NCI-H2029 (cell line): ENCODE results near the gene TAPBP.
A peak's percentile ranks its signal among the peaks of the same experiment; 100 is the strongest.
"Not testable (repeated sequence)": the region's sequence is repeated elsewhere in the genome, so short reads cannot be mapped to it uniquely, and the experiment has no call there.

Source experiments
- DNase-seq: peaks from one replicate; lab custom pipeline; 2025; lab: John Stamatoyannopoulos, UW

The TAPBP gene

DNA sequence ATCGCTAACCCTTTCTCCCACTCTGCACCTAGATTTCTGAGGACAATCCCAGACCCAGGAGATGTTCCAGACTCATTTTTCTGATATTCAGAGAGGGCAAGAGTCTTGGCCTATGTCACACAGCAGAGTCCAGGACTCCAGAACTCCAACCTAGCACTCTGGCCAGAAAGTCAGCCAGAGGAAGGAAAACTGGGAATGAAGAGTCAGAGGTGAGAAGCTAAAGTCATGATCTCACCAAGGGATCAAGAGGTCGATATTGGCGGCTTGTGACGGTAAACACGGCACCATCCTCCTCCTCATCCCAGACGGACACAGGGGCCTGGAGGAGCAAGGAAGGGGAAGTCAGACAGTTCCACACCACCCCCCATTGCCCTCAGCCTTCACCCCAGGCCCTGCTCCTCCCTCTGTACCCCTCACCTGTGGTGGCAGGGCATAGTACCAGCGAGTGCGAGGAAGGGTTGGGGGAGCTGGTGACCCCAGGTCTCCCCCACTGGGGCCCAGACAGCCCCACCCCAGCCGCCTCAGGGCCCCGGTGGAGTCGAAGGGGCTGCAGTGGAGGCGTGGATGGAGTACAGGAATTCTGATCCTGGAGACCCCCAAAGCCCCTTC, 17.0 kb downstream of the TAPBP start:
- DNase-seq: no peak

GRCh38 chr6:33295621-33296369, 18.1 kb downstream of the TAPBP start:
- DNase-seq: no peak

DNA sequence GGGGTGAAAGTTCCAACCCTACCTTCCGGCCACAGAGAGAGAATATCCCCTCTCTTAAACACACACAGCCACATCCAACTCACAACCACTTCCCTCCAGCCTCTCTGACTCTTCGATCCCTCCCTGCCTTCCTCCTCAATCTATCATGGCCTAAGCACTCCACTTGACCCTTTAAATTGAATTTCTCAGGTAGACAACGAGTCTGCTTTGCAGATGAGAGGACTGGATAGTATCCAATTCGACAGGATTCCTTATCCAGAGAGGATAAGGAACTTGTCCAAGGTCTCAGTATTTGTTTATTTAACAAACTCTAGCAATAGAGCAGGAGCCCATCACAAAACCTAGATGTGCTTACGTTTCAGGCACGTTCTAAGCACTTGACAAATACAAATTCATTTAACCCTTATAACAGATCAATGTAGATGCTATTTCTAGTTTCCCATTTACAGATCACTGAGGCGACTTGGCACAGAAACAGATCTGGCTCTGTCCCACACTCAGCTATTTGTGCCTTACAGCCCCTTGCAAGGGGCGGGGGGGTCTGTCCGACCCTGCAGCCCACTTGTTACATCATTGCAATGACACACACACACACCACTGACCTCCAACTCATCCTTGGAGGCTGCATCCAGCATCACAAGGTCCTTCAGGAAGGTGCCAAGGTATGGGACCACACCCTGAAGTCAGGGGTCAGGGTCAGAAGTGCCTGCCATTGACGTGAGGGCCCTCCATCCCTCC, 19.6 kb downstream of the TAPBP start:
- DNase-seq: no peak

- DNase-seq: no peak
Observed at GRCh38 chr6:33292996-33293682, 20.7 kb downstream of the TAPBP start.

DNA sequence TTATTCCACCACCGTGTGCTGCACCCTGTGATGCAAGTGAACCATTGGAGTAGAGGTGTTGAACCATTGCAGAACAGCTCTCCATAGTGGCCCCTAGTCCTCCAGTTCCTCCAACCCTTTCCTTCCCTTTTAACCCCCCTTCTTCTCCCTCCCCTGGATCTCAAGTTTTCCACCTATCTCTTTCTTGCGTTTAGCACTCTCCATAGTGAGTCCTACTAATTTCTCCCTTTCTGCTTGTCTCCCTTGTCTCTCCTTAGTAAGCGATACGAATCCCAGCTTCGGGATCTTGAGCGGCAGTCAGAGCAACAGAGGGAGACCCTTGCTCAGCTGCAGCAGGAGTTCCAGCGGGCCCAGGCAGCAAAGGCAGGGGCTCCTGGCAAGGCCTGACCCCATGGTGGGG, 23.4 kb downstream of the TAPBP start:
- DNase-seq: no peak

DNA sequence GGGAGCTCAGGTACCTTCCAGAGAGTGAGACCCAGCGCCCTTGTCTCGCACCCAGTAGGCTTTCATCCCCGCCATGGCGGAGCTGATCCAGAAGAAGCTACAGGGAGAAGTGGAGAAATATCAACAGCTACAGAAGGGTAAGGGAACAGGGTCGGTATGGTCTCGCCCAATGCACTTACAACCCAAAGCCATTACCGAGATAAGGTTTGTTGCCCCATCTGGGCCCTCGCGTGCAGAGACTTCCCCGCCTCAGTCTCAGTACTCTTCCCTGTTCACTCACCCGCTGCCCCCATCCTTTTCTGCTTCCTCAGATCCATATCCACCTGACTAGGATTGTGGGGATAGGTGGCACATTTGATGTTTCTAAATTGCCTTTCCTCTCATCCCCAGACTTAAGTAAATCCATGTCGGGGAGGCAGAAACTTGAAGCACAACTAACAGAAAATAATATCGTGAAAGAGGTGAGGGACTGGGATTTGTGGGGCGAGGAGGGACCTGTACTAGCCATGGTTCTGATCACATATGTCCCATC, 24.0 kb downstream of the TAPBP start:
- no peak for DNase-seq

DNA sequence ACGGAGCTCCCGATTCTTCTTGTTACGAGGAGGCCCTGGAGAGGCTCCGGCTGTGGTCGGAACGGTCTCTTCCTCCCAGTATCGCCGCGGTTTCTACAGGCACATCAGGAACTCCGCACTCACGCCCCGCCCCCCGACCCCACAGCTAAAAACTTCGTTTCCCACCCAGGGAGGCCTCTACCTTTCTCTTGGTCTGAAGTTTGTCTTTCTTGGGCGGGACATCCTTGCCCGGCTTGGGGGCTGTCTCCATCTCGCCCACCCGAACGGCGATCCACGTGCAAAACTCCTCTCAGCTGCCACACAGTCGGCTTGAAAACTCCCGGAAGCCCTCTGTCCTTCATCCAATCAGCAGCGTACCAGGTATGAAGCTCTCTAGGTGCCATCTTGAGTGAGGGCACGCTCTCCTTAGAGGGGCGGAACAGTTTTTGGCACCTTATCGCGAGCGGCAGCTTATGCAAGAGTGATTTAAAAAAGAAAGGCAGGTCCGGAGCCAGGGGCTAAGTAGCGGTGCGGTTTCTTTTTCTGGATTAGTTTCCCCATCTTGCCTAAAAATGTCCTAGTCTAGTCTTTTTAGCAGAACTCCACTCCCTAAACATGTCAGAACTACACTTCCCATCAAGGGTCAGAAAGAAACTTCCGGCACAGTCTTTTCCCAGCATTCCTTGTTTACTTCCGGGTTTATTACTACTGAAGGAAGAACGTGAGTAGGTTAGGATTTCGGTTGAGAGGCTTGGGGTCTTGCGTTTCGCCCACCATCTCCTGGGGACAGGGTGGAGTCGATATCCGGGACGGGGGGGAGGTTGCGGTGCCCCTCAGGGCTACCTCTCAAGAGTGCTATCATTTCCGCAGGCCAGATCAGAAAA, 24.7 kb downstream of the TAPBP start, which contains the start of the genes PFDN6 and WDR46:
PFDN6 (plus strand) TSS at position 681 of the 863 bp plus-strand sequence. CDS start 256 bp downstream, outside the sequence.
WDR46 (minus strand) TSS at position 319 of the 863 bp plus-strand sequence; CDS start at position 250, 69 bp downstream.
- DNase-seq: peak; percentile 92

GRCh38 chr6:33288141-33288920, 25.5 kb downstream of the TAPBP start:
- DNase-seq: no peak

DNA sequence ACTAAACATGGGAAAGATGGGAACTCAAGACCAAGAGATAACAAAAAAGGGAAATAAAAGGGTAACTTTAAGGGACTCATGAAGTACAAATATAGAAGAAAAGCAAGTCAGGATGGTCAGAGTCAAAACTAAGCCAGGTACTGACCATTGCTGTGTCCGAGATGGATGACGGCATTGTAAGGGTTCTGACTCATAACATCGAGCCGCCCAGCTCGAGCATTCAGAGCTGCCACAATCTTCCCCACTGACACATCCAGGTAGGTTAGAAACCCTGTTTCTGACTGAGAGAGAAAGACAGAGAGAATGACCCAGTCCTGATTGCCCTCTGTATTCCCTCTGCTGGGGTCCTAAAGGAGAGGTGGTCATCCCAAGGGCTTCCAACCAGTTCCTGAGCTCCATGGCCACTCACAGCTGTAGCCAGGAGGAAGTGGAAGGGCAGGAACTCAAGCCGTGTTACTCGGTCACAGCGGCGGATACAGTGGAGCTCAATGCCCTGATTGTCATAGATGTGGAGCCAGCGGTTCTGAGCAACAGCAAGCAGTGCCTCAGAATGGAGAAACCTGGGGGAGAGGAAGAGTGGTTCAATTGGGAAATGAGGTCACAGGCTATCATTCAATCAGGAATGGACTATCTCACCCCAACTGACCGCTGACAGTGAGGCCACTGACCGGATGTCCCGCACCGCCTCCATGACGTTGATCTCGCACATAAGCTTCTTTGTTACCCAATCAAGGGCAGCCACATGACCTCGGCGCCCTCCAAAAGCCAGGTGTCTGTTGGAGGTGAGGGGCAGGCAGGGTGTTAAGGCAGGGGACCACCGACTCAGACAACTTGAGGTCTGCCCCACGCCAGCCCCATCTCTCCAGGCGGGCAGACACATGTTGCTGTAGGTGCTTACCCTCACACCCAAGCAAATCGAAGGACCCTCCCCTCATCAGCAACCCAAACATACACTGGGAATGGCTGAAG, 26.6 kb downstream of the TAPBP start:
- no peak for DNase-seq

DNA sequence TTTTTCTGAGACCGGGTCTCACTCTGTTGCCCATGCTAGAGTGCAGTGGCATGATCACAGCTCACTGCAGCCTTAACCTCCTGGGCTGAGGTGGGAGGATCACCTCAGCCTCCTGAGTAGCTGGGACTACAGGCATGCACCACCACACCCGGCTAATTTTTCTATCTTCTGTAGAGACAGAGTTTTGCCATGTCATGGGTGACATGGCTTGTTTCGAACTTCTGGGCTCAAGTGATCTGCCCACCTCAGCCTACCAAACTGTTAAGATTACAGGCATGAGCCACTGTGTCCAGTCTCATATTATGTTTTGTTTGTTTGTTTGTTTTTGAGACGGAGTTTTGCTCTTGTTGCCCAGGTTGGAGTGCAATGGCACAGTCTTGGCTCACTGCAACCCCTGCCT, 28.7 kb downstream of the TAPBP start:
- not testable (repeated sequence) for DNase-seq

DNA sequence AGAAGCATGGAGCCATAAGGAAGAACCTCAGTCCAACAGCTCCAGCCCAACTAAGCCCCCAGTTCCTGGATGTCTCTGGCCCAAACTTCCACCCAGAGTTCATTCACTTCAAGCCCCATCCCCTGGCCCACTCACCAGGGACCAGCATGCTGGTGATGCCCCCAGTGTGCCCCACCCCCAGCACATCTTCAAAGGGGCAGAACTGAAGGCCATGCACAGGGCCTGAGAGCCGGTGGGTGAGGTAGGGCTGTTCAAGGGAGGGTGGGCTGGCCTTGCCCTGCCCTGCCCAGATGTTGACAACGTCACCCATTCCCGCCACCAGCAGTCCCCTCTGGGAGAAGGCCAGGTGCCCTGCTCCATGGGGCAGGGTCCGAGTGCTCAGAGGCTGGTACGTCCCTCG, 33.3 kb downstream of the TAPBP start:
- no peak for DNase-seq

- peak; percentile 83 for DNase-seq
Observed at GRCh38 chr6:33279971-33280511, 33.8 kb downstream of the TAPBP start.

GRCh38 chr6:33279257-33279695, 34.6 kb downstream of the TAPBP start:
- no peak for DNase-seq

GRCh38 chr6:33278810-33279209, 35.1 kb downstream of the TAPBP start:
- DNase-seq: no peak

- DNase-seq: no peak
Observed at GRCh38 chr6:33278392-33278741, 35.5 kb downstream of the TAPBP start.

GRCh38 chr6:33277663-33278391, 36.1 kb downstream of the TAPBP start:
- DNase-seq: no peak

DNA sequence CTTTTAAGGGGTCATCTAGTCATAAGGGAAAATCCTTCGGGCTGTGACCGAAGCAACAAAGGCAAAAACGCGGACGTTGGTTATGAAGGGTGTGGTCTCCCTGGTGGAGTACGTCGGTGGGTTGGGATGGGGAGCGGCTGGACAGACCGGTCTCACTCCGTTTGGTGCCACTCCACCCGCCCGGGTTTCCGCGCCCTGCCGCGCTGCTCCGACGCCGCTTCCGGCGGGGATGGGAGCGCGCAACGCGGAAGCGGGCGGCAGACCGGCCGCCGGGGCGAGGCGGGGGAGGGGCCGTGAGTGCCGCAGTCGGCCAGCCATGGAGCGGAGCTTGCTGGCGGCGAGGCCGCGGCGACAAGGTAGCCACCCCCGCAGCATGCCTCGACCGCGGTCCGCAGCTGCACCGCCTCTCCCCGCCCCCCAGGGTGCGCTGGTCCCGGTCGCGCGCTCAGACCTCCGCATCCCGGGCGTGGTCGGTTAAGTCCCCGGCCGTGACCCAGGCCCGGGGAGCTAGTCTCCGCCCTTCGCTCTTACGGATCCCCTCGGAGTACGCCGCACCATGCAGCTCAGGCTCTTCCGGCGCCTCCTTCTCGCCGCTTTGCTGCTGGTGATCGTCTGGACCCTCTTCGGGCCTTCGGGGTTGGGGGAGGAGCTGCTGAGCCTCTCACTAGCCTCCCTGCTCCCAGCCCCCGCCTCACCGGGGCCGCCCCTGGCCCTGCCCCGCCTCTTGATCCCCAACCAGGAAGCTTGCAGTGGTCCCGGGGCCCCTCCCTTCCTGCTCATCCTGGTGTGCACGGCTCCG, 36.8 kb downstream of the TAPBP start, which contains the start of gene B3GALT4:
B3GALT4 (plus strand) TSS at position 260 of the 799 bp plus-strand sequence; CDS start at position 557, 297 bp downstream.
- peak; percentile 67 for DNase-seq
